GM18870 (cell line): Measurements from ENCODE around the gene ZNF302.
"Not testable (repeated sequence)": the region's sequence is repeated elsewhere in the genome, so short reads cannot be mapped to it uniquely, and the experiment has no call there.

Experiments
- ATAC-seq: cut with Tn5 transposase; IDR thresholded peaks from one replicate; pipeline ENCODE4 v1.9.1; 2021; ENCODE audit warnings: moderate library complexity; ENCODE audit not compliant: unreplicated experiment

Gene ZNF302

GRCh38 chr19:34671972-34672371 is 5.5 kb upstream of the ZNF302 start:
- no peak for ATAC-seq

- ATAC-seq: no peak
Measured at GRCh38 chr19:34673590-34673989, 3.9 kb upstream of the ZNF302 start.

- ATAC-seq: no peak
Measured at GRCh38 chr19:34675250-34675649, 2.2 kb upstream of the ZNF302 start.

- no peak for ATAC-seq
Measured at GRCh38 chr19:34675919-34676318, 1.6 kb upstream of the ZNF302 start.

- peak; percentile 47 for ATAC-seq
Measured at GRCh38 chr19:34676697-34677385, 637 bp upstream of the ZNF302 start, which contains the start of gene SCGB2B2. Gene SCGB2B2 (minus strand): TSS chr19:34677159. CDS start chr19:34594563, 82,596 bp downstream.

- no peak for ATAC-seq
Measured at GRCh38 chr19:34678085-34678412, 571 bp downstream of the ZNF302 start.

- ATAC-seq: no peak
Measured at GRCh38 chr19:34678421-34678820, 943 bp downstream of the ZNF302 start.

- no peak for ATAC-seq
Measured at GRCh38 chr19:34681478-34681877, 4.0 kb downstream of the ZNF302 start.

- ATAC-seq: not testable (repeated sequence)
Measured at GRCh38 chr19:34685266-34685665, 7.8 kb downstream of the ZNF302 start.

GRCh38 chr19:34686455-34686854 is 9.0 kb downstream of the ZNF302 start:
- ATAC-seq: no peak

GRCh38 chr19:34687348-34687747 is 9.9 kb downstream of the ZNF302 start:
- ATAC-seq: no peak

GRCh38 chr19:34688592-34688991 is 11.1 kb downstream of the ZNF302 start:
- ATAC-seq: no peak

- no peak for ATAC-seq
Measured at GRCh38 chr19:34690372-34690771, 12.9 kb downstream of the ZNF302 start.

- ATAC-seq: no peak
Measured at GRCh38 chr19:34692549-34692948, 15.1 kb downstream of the ZNF302 start.

GRCh38 chr19:34707661-34708060 is 30.2 kb downstream of the ZNF302 start:
- no peak for ATAC-seq

- ATAC-seq: no peak
Measured at GRCh38 chr19:34711890-34712289, 34.4 kb downstream of the ZNF302 start.

- ATAC-seq: no peak
Measured at GRCh38 chr19:34712395-34713261, 35.1 kb downstream of the ZNF302 start.

GRCh38 chr19:34713262-34713637 is 35.8 kb downstream of the ZNF302 start:
- no peak for ATAC-seq

GRCh38 chr19:34715357-34715756 is 37.9 kb downstream of the ZNF302 start:
- ATAC-seq: no peak

GRCh38 chr19:34722353-34722752 is 44.9 kb downstream of the ZNF302 start:
- ATAC-seq: no peak

- ATAC-seq: no peak
Measured at GRCh38 chr19:34725400-34725799, 47.9 kb downstream of the ZNF302 start.
